Neural cell (in vitro differentiated cells): ENCODE data around the gene ACAP1. TPM values are rescaled to one million over a fixed set of nuclear protein-coding genes. Genes with fewer than 3 reads are reported as not detected.
A peak's percentile ranks its signal among the peaks of the same experiment; 100 is the strongest.

Experiments
- H2AFZ ChIP-seq: fragments of 200-600, 300-800 bp; sonication (generic), shearing (Covaris generic); 2 replicates; pipeline ENCODE4 v1.6.0; 2014; ENCODE audit warnings: low read depth, mild to moderate bottlenecking, antibody characterized with exemption, low read length, moderate library complexity
- H3F3A ChIP-seq: fragments of 200-600 bp; shearing (Covaris generic); 2 replicates; pipeline ENCODE4 v1.6.1; 2016; ENCODE audit warnings: mild to moderate bottlenecking, moderate library complexity, mixed read lengths, antibody characterized with exemption, low read length; ENCODE audit not compliant: insufficient read depth, poor library complexity, severe bottlenecking
- H3K27ac ChIP-seq: fragments of 200-600, 300-800 bp; sonication (generic), shearing (Covaris generic); 2 replicates; pipeline ENCODE4 v1.5.1; 2014; ENCODE audit warnings: mild to moderate bottlenecking, low read length, moderate library complexity
- H3K27me3 ChIP-seq: fragments of 300-800, 200-600 bp; sonication (generic), shearing (Covaris generic); 2 replicates; pipeline ENCODE4 v1.6.0; 2014; ENCODE audit warnings: mild to moderate bottlenecking, low read depth, low read length, moderate library complexity; ENCODE audit not compliant: insufficient read depth
- H3K36me3 ChIP-seq: fragments of 300-800, 200-600 bp; sonication (generic), shearing (Covaris generic); 2 replicates; pipeline ENCODE4 v1.5.1; 2014; ENCODE audit warnings: mild to moderate bottlenecking, antibody characterized with exemption, low read length, moderate library complexity; ENCODE audit not compliant: insufficient read depth
- H3K4me2 ChIP-seq: fragments of 300-800, 200-600 bp; sonication (generic), shearing (Covaris generic); 2 replicates; pipeline ENCODE4 v1.6.0; 2014; ENCODE audit warnings: mild to moderate bottlenecking, low read length
- H3K4me3 ChIP-seq: fragments of 300-800, 200-600 bp; sonication (generic), shearing (Covaris generic); 2 replicates; pipeline ENCODE4 v1.5.1; 2014; ENCODE audit warnings: mild to moderate bottlenecking, low read length, moderate library complexity
- H3K79me2 ChIP-seq: fragments of 200-600 bp; shearing (Covaris generic); replicated peaks from 2 replicates; pipeline ENCODE4 v1.6.0; 2014; ENCODE audit warnings: mild to moderate bottlenecking, low read length, moderate library complexity; ENCODE audit not compliant: insufficient read depth
- H3K9ac ChIP-seq: fragments of 300-800, 200-600 bp; sonication (generic), shearing (Covaris generic); 2 replicates; pipeline ENCODE4 v1.6.1; 2016; ENCODE audit warnings: mild to moderate bottlenecking, low read length, mixed read lengths
- H3K9me2 ChIP-seq: fragments of 200-600 bp; shearing (Covaris generic); 2 replicates; pipeline ENCODE4 v1.6.1; 2016; ENCODE audit warnings: mild to moderate bottlenecking, low read length, mixed read lengths; ENCODE audit not compliant: insufficient read depth
- H3K9me3 ChIP-seq: fragments of 200-600, 300-800 bp; sonication (generic), shearing (Covaris generic); 2 replicates; pipeline ENCODE4 v1.6.1; 2016; ENCODE audit warnings: mild to moderate bottlenecking, mixed run types, low read length, moderate library complexity, mixed read lengths
- H4K20me1 ChIP-seq: fragments of 200-600 bp; shearing (Covaris generic); 2 replicates; pipeline ENCODE4 v1.6.1; 2016; ENCODE audit warnings: mild to moderate bottlenecking, mixed run types; ENCODE audit not compliant: insufficient read depth
- EP300 ChIP-seq: fragments of 450-650 bp; conservative IDR thresholded peaks from 2 replicates; pipeline ENCODE4 v1.6.1; 2014; ENCODE audit warnings: antibody characterized with exemption, mild to moderate bottlenecking, moderate library complexity; ENCODE audit not compliant: poor library complexity, severe bottlenecking
- EZH2 ChIP-seq: fragments of 200-600, 300-800 bp; shearing (Covaris generic), sonication (generic); IDR thresholded peaks from 2 replicates; pipeline ENCODE4 v1.6.1; 2014; ENCODE audit warnings: antibody characterized with exemption, low read length, borderline replicate concordance, mild to moderate bottlenecking; ENCODE audit not compliant: insufficient read depth, poor library complexity, severe bottlenecking
- MXI1 ChIP-seq: fragments of 450-650 bp; conservative IDR thresholded peaks from 2 replicates; pipeline ENCODE4 v1.6.1; 2014; ENCODE audit warnings: antibody characterized with exemption, mild to moderate bottlenecking; ENCODE audit not compliant: poor library complexity, severe bottlenecking
- POLR2AphosphoS5 ChIP-seq: IDR thresholded peaks from 2 replicates; pipeline ENCODE4 v1.6.1; 2012
- RAD21 ChIP-seq: fragments of 450-650 bp; conservative IDR thresholded peaks from 2 replicates; pipeline ENCODE4 v1.6.1; 2014; ENCODE audit warnings: antibody characterized with exemption, mild to moderate bottlenecking, moderate library complexity
- SMC3 ChIP-seq: fragments of 450-650 bp; conservative IDR thresholded peaks from 2 replicates; pipeline ENCODE4 v1.6.1; 2014; ENCODE audit warnings: antibody characterized with exemption, mild to moderate bottlenecking, moderate library complexity; ENCODE audit not compliant: poor library complexity
- TAF1 ChIP-seq: IDR thresholded peaks from 2 replicates; pipeline ENCODE4 v1.6.1; 2012; ENCODE audit warnings: low read depth
- polyA plus RNA-seq: library from polyadenylated mRNA; depleted of rRNA; stranded (reverse); fragments of >200 nt; gene quantifications from 2 replicates; pipeline ENCODE4 v1.2.3, GENCODE V29; 2014
- TF ChIP-seq, protein P1 (sequence below): IDR thresholded peaks from 2 replicates; pipeline ENCODE4 v1.6.1; 2012; ENCODE audit warnings: borderline replicate concordance
- TF ChIP-seq, protein P2 (sequence below): fragments of 450-650 bp; IDR thresholded peaks from 2 replicates; pipeline ENCODE4 v1.5.1; 2014; ENCODE audit warnings: antibody characterized with exemption, mild to moderate bottlenecking, moderate library complexity; ENCODE audit not compliant: poor library complexity, severe bottlenecking

ACAP1 gene
- polyA plus RNA-seq, 1 donor from 2014 or later = 0.66 TPM

DNA sequence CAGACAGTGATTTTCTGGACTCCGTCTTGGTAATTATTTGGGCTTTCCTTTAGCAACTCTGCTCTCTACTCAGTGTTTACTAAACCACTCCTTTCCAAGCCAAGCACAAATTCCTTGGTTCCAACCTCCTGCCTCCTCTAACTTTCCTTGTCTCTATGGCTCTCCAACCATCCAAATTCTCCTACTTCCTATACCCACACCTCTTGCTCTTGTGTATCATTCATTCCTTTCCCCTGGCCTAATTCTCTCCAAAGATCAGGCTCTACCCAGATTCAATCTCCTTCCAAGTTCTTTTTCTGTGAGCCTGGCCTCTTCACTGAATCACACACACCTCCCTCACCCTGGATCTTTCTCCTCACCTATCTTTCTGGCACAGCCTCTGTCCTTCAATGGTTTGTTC is 8.3 kb upstream of the ACAP1 start:
- TF ChIP-seq SMC3 = no peak
- TF ChIP-seq, protein P1, sequence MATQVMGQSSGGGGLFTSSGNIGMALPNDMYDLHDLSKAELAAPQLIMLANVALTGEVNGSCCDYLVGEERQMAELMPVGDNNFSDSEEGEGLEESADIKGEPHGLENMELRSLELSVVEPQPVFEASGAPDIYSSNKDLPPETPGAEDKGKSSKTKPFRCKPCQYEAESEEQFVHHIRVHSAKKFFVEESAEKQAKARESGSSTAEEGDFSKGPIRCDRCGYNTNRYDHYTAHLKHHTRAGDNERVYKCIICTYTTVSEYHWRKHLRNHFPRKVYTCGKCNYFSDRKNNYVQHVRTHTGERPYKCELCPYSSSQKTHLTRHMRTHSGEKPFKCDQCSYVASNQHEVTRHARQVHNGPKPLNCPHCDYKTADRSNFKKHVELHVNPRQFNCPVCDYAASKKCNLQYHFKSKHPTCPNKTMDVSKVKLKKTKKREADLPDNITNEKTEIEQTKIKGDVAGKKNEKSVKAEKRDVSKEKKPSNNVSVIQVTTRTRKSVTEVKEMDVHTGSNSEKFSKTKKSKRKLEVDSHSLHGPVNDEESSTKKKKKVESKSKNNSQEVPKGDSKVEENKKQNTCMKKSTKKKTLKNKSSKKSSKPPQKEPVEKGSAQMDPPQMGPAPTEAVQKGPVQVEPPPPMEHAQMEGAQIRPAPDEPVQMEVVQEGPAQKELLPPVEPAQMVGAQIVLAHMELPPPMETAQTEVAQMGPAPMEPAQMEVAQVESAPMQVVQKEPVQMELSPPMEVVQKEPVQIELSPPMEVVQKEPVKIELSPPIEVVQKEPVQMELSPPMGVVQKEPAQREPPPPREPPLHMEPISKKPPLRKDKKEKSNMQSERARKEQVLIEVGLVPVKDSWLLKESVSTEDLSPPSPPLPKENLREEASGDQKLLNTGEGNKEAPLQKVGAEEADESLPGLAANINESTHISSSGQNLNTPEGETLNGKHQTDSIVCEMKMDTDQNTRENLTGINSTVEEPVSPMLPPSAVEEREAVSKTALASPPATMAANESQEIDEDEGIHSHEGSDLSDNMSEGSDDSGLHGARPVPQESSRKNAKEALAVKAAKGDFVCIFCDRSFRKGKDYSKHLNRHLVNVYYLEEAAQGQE = no peak
- TF ChIP-seq EZH2 = no peak
- TF ChIP-seq RAD21 = no peak
- TF ChIP-seq EP300 = no peak
- no peak for TF ChIP-seq MXI1
- TF ChIP-seq, protein P2, sequence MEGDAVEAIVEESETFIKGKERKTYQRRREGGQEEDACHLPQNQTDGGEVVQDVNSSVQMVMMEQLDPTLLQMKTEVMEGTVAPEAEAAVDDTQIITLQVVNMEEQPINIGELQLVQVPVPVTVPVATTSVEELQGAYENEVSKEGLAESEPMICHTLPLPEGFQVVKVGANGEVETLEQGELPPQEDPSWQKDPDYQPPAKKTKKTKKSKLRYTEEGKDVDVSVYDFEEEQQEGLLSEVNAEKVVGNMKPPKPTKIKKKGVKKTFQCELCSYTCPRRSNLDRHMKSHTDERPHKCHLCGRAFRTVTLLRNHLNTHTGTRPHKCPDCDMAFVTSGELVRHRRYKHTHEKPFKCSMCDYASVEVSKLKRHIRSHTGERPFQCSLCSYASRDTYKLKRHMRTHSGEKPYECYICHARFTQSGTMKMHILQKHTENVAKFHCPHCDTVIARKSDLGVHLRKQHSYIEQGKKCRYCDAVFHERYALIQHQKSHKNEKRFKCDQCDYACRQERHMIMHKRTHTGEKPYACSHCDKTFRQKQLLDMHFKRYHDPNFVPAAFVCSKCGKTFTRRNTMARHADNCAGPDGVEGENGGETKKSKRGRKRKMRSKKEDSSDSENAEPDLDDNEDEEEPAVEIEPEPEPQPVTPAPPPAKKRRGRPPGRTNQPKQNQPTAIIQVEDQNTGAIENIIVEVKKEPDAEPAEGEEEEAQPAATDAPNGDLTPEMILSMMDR = no peak
- no peak for TF ChIP-seq TAF1
- no peak for TF ChIP-seq POLR2AphosphoS5
- Histone ChIP-seq H3K27ac (peak overlapping the region; percentile 93), H3K9me2 (no peaks in the 10 kb centered on the region), H3F3A (no peaks in the 10 kb centered on the region), H3K4me3 (peak overlapping the region; percentile 92), H3K9me3 (no peaks in the 10 kb centered on the region), H4K20me1 (no peaks in the 10 kb centered on the region), H3K27me3 (no peaks in the 10 kb centered on the region), H3K79me2 (peaks cover 9% of the 10 kb centered on the region), H3K36me3 (no peaks in the 10 kb centered on the region), H3K9ac (peak overlapping the region; percentile 81), H2AFZ (no peak overlapping the region), H3K4me2 (peak overlapping the region; percentile 92)

DNA sequence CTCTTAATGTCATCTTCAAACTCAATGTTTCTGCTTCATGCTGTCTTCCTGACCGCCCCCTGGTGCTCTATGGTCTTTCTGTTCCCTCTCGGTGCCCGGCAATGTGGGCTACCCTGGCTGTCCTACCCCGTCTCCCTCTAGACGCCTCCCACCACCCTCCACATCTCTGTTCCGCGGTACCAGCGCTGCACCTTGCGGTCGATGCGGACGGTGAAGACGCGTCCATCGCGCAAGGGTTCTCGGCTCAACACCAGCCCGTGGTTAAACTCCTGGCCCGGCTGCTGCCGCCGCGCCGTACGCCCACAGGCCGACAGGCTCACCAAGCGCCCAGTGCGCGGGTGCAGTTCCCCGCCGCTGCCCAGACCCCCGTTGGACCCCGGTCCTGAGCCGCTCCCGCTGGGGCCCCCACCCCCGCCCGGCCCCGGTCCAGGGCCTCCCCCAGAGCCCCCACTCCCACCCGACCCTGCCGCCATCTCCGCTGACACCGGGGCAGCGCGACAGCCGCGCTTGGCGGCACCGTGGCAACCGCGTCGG is 7.4 kb upstream of the ACAP1 start, which contains the start of gene NEURL4:
NEURL4 (minus strand) TSS at position 496 of the 534 bp plus-strand sequence; CDS start at position 473, 23 bp downstream.
- H3K9me2 ChIP-seq = no peaks in the 10 kb centered on the region
- H3F3A ChIP-seq = no peaks in the 10 kb centered on the region
- peak within 1 kb of the TSS; percentile 92 for H3K4me2 ChIP-seq
- H3K27ac ChIP-seq = peak within 1 kb of the TSS; percentile 93
- H2AFZ ChIP-seq = peak within 1 kb of the TSS; percentile 61
- H3K27me3 ChIP-seq = no peaks in the 10 kb centered on the region
- H3K36me3 ChIP-seq = no peaks in the 10 kb centered on the region
- TF ChIP-seq RAD21 = peak; percentile 22
- TF ChIP-seq, protein P2 = peak; percentile 36
- no peak for TF ChIP-seq POLR2AphosphoS5
- no peak for TF ChIP-seq EZH2
- no peak for TF ChIP-seq MXI1
- TF ChIP-seq SMC3 = peak; percentile 26
- TF ChIP-seq, protein P1 = peak; percentile 40
- no peaks in the 10 kb centered on the region for H4K20me1 ChIP-seq
- peak within 1 kb of the TSS; percentile 92 for H3K4me3 ChIP-seq
- H3K9me3 ChIP-seq = no peaks in the 10 kb centered on the region
- H3K9ac ChIP-seq = peak within 1 kb of the TSS; percentile 81
- H3K79me2 ChIP-seq = peaks cover 9% of the 10 kb centered on the region
